ENCODE results near the gene CUX1.

DNA sequence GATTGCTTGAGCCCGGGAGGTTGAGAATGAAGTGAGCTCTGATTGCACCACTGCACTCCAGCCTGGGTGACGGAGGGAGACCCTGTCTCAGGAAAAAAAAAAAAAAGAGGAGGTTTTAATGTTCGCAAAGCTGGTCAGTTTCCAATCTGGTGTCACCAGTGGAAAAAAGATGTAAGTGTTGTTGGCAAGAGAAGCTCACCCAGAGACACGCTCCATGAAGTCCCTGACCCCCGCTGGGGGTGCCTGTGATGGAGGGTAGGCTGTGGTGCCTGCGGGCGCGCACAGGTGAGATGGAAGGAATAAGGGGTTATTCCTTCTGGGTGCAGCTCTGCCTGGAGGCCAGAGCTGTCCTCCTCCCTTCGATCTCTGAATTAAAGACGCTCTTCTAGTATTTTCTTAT, 122.7 kb downstream of the CUX1 start:
- TF ChIP-seq, protein P1, sequence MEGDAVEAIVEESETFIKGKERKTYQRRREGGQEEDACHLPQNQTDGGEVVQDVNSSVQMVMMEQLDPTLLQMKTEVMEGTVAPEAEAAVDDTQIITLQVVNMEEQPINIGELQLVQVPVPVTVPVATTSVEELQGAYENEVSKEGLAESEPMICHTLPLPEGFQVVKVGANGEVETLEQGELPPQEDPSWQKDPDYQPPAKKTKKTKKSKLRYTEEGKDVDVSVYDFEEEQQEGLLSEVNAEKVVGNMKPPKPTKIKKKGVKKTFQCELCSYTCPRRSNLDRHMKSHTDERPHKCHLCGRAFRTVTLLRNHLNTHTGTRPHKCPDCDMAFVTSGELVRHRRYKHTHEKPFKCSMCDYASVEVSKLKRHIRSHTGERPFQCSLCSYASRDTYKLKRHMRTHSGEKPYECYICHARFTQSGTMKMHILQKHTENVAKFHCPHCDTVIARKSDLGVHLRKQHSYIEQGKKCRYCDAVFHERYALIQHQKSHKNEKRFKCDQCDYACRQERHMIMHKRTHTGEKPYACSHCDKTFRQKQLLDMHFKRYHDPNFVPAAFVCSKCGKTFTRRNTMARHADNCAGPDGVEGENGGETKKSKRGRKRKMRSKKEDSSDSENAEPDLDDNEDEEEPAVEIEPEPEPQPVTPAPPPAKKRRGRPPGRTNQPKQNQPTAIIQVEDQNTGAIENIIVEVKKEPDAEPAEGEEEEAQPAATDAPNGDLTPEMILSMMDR (conservative IDR thresholded peaks at IDR 0.05 in 1 of 2, IDR thresholded peaks at IDR 0.05 in 1 of 2; ENCODE audit: low read depth in 1 of 2, low read length in 2 of 2), result no peak
- no peak for TF ChIP-seq EZH2 (IDR thresholded peaks at IDR 0.05; ENCODE audit: low read length, missing control alignments)

Measured in fibroblast of lung (primary cell).